HG02852 (cell line): ENCODE data around the gene AKAP8.
"Not testable (repeated sequence)": the region's sequence is repeated elsewhere in the genome, so short reads cannot be mapped to it uniquely, and the experiment has no call there.

Source experiments
- ATAC-seq: cut with Tn5 transposase; IDR thresholded peaks from one replicate; pipeline ENCODE4 v1.9.1; 2021; ENCODE audit warnings: mild to moderate bottlenecking, moderate library complexity; ENCODE audit not compliant: unreplicated experiment

AKAP8 gene

DNA sequence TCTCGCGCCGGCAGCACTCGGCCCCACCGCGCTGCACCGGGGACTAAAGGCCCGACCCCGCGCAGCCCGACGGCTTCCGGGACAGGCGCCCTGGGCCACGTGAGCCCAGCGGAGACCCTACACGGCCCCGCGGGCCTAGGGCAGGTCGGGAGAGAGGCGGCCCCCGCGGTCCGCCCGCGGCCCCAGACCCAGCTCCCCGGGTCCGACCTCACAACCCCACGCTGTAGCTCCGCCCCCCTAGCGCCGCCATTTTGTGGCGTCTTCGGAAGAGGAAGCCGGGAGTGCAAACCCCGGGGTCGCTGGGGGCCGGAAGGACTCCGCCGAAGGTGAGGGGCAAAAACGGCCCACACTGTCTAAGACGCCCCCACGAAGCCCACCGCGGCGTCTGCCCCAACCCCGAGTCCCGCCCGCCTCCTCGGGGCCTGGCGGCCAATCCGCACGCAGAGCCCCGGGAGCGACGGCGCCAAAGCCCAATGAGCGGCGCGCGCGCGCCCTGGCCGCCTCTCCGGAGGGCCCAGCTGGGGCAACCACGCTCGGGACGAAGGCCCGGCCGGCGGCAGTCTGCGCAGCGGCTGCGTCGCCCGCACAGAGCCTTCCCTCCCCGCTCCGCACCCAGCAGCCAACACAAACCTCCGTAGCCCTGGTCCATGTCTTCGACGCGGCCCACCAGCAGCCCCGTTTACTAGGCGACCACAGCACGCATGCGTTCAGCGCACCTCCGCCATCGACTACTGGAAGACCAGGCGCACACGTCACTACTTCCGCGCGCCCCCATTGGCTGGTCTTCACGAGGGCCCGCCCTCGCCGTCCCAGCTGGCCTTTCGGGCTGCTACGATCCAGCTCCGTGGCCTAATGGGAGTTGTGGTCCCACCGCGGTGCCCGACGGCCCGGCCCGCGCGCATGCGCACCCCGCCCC is at the start of gene AKAP8:
Gene AKAP8 (minus strand): TSS at position 705 of the 916 bp plus-strand sequence. CDS start 56 bp downstream, at position 649.
- ATAC-seq, result peak; percentile 86

DNA sequence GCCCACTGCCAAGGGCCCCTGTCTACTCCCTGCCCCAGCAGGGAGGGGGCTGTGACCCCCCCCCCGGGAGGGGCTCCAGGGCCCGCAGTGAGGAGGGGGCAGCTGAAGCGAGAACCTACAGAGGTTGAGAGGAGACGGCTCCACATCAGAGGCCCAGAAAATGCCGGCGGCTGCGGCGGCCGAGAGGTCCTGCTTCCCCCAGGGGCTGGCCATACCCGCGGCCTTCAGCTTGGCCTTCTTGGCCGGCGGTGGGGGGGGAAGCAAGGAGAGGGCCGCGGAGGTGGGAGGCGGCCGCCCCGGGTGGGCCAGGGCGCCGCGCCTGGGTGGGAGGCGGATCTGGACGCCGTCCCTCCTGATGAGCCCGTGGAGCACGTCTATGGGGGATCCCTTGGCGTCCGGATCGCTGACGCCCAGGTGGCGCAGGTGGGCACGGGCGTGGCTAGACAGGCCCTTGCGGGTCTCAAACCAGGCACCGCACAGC is 48.4 kb upstream of the AKAP8 start:
- no peak for ATAC-seq

DNA sequence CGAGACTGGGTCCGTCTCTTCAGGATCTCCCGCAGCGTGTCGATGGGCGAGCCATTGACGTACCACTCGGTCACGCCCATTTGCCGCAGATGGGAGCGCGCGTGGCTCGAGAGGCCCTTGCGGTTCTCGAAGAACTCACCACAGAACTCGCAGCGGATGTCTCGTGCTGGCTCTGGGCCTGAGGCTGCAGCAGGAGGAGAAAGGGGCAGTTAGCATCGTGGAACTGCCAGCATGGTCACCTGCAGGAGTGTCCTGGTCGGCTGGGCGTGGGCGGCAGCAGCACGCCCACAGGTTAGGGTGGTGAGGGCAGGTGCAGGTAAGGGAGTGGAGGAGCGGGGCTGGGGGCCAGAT is 47.7 kb upstream of the AKAP8 start:
- ATAC-seq, result no peak

DNA sequence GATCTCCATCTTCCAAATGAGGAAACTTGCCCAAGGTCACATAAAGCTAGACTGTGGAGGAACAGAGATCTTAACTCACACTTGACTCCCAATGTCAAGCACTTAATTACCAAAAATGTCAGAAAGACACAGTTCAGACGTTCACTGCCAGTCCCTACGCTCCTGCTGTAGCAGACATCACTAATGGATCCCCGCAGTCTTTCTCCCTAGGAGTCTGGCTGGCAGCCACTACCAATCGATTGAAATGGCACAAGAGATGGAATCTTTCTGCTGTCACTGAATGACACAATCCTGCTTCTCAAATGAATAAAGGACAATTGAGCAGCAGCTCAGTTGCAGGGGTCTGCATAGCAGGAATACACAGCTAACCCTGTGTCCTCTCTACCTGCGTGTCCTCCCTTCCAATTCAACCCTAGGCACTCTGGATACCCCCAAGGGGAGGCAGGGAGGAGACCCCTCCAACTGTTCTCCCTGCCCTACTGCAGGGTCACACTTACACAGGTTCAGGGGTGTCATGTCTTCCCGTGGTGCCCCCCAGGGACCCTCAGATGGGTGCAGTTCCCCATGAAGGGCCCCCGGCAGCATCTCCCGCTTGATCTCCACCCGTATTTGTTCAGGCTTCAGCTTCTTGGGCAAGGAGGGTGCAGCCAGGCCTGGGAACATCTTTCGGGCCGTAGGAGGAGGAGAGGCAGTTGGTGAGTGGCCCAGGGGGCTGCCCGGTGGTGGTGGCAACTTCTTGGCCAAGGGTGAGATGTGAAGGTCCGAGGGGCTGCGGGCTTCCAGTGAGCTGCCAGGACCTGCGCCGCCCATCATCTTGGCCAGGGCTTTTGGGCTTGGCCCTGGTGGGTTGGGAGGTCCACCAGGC is 47.1 kb upstream of the AKAP8 start:
- ATAC-seq, result no peak

DNA sequence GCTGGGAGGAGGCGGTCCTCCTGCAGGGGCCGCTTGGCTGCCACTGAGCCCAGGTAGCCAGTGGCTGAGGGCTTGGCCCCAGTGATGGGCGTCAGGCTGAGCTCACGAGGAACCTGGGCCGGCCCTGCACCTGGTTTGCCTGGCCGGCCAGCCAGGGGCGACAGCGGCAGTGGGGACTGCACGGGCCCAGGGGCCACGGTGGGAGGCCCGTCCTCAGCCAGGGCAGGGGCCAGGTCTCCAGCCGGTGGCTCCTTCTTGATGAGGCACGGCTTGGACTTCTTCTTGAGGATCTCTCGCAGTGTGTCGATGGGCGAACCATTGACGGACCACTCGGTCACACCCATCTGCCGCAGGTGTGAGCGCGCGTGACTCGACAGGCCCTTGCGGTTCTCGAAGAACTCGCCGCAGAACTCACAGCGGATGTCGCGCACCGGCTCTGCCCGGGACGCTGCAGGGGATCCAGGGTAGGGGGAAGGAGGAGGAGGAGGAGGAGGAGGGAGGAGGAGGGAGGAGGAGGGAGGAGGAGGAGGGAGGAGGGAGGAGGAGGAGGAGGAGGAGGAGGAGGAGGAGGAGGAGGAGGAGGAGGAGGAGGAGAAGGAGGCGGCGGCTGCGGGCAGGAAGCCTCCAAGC is 45.8 kb upstream of the AKAP8 start:
- ATAC-seq, result no peak

DNA sequence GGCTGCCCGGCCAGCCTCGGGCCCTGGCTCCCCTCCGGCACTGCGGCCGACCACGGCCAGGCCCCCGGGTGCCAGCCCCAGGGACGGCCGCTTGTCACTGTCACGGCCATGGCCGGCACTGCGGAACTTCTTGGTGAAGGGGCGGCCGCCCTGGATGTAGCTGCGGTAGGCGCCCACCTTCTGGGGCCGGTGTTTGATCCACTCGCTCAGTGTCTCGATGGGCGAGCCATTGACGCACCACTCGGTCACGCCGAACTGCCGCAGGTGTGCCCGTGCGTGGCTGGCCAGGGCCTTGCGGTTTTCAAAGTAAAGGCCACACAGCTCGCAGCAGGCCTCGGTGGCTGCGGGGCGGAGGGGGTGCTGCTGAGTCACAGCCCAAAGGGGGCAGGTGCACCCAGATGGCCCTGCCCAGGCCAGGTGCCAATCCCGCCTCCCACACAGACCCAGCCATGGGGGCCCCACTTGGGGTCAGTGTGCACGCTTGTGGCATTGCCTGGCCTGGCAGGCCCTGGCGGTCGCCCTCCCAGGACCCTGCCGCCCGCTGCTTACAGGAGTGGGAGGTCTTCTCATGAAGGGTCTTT is 45.2 kb upstream of the AKAP8 start:
- ATAC-seq, result no peak

DNA sequence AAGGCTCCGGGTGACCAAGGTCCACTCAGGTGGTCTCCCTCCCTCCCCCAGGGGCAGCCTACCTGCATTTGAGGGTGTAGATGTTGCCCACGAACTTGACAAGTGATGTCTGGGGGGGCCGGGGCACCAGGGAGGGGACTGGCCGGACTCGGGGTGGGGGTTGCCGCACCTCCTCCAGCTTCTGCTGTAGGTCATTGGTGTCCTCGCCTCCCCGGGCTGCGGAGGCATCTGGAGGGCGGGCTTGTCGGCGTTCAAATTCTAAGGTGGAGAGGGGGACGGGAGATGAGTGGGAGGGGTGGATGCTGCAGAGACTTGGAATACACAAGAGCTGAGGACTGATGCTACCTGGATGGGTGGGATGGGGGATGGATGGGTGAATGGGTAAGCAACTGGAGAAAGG is 44.5 kb upstream of the AKAP8 start:
- ATAC-seq, result no peak

DNA sequence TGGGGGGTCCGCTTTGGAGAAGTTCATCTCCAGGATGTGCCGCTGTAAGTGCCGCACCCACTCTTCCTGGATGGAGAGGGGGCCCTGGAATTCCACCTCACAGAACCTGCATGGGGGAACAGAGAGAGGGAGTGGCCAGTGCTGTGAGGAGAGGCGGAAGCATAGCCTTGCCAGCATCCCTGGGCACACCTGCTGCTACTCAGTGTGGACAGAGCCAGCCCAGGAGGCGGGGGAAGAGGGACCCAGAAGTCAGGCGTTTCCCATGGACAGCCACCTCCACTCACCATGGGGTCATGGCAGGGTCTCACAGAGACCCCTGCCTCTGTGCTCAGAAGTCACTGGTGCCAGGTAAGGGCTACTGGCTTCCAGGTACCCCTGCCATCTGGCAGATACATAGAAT is 43.5 kb upstream of the AKAP8 start:
- ATAC-seq, result no peak

DNA sequence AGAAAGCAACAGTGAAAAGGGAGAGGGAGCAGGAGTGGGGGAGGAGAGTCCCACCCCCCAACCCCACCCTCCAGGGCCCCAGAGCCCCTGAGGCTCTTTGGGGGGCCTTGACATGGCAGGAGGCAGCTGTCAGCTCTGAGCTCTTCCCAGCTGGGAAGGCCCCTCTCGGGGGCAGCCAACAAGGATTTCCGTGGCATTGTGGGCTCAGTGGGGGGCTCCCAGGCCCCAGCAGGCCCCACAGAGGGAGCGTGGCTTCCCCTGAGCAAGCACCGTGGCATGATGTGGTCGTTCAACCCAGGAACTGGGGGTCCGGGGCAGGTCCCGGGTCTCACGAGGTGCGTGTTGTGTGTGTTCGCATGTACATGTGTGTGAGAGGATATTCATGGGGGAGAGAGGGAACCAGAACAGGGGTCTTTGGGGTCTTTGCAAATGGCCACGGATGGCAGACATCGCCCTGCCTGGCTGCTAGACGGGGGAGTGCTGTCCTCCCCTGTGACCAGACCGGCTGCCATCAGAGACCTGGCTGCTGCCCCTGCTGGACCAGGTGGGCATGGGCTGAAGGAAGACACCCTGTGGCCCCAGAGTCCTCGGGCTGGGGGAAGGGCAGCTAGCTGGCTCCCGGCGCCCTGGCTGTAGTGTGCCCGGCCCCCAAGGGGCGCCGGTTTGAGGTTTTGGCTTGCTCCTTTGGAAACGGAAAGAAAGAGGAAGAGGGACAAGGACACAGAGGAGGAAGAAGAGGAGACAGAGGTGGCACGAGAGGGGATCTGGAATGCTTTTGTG is 42.9 kb upstream of the AKAP8 start:
- ATAC-seq, result no peak

DNA sequence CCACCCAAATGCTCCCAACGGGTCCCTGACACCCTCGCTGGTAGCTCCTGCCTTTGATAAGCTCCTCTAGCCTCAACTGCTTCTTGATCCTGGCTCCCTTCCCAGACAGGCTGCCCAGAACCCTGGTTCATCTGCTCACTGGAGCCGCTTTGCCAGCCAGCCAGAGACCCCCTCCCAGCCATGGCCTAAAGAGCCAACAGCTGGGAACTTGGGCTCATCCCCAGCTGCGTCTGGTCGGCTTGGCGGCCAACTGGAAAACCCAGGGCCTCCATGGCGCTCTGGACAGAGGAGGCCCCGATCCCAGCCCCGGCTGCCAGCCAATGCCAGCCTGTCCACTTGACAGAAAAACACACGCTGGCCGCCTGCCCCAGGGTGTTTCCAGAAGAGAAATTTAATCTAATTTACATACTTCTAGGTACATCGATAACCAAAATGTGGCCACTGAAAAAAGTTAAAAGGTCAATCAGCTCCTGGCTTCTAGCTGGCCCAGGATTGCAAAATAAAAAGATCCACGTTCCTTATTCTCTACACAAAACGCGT is 42.2 kb upstream of the AKAP8 start:
- no peak for ATAC-seq

DNA sequence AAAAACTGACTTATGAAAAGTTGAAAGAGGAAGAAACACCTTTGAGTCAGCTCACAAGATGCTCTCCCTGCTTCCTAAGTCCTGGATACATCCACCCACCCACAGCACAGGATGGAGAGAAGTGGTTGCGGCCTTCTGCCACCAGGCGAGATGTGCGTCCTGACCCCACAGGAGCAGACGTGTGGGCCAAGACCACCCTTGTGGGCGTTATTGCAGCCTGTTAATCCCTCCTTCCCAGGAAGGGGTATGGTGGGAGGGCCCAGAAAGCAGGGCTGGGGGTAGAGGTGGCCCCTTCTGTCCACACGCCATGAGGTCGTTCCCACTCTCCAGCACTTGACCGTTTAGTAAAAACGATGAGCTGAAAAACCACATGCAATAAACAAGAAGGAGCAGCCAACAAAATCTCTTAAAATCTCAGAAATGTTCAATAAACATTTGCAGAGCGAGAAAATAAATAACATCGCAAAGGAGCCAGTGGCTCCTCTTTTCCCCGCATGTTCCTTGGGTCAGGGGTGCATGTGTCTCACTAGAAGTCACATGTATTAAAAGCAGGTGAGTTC is 41.6 kb upstream of the AKAP8 start:
- no peak for ATAC-seq

DNA sequence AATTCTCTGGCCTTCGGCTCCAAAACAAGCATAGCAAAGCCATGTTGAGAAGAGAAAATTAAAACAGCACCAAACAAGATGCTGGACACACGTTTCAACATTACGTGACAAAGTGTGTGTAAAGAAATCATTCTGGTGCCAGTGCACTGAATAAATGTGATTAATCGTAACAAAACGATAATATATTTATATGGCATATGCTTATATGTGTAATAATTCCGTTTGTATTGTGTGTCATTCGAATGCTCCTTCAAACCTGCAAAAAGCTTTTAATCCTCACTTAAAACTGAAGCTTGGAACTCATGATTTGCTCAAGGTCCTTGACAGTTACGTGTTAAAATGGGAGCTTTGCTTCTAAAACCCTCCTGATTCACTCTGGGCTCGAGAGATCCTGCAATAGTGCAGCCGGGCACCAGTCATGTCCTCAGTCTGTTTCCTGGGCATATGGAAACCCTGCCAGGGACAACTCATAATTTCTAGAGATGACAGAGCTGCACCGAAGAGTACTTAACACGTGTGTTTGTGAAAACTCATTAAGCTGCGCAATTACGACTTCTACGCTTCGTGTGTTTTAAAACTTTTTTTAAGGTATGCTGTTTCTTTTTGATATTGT is 39.9 kb upstream of the AKAP8 start:
- ATAC-seq, result no peak

DNA sequence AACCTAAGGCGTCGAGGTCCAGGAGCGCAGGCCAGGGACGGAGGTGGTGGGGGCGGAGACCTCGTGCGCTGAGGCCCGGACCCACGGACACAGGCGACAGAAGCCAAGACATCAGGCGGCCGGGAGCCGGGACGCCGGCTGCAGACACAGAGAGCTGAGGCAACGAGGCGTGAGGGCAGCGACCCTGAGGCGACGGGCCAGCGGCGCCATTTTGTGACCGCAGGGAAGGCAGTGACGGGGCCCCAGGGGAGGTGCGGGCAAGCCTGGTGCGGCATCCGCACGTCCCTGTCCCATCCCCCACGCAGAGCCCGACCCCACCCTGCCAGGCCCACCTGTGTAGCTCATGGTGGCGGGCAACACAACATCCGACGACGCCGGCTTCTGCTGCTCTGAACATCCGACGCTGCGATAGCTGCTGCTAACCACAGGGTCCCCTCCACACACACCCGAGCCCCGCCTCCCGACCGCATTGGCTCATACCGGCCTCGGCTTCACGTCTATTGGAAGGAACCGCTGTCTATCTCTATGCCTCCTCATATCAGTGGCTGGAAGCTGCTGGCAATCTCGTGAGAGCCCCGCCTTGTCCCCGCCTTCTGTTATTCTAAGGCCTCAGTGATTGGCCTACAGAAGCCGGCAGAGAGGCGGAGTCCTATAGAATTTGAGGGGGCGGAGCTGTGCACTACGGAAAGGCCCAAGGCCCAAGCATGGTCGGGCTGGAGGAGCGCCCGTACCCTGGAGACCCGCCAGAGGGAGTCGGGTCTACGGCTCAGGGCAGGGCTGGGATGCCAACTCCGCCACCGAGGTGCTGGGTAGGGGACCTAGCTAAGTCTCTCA is 39.2 kb upstream of the AKAP8 start, which contains the start of gene AKAP8L:
Gene AKAP8L (minus strand): TSS at position 410 of the 834 bp plus-strand sequence. CDS start 65 bp downstream, at position 345.
- peak; percentile 92 for ATAC-seq

DNA sequence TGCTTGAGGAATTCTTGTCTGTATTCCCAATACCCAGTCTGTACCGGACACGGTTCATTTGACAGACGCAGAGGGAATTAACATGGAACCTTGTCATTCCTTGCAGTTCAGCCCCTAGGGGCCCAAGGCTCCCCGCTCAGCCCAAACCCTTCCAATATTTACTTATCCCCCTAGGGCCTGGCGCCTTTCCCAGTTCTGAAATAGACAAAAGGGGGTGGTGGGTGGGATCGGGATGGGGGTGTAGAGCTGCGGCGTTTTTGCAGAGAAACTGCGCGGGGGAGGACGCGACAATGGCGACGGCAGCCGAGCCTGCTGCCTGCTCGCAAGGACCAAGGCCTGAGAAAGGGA is 38.6 kb upstream of the AKAP8 start:
- no peak for ATAC-seq

DNA sequence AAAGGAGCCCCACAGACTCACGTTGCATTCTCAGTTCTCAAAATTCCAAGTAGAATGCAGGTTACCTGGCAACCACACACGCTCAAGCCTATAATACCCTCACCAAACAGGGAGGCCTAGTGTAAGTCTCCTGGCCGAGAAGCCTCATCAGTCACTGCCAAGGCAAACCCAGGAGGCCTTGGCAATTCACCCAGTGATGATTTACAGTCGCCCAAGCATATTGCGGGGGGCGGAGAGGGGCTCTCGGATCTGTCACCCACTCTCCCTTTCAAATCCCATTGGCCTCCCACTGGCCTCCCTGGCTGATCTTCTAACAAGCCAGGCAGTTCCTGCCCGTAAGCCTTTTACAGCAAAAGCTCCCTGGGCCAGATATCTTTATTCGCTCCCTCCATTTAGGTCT is 38.1 kb upstream of the AKAP8 start:
- ATAC-seq, result no peak

DNA sequence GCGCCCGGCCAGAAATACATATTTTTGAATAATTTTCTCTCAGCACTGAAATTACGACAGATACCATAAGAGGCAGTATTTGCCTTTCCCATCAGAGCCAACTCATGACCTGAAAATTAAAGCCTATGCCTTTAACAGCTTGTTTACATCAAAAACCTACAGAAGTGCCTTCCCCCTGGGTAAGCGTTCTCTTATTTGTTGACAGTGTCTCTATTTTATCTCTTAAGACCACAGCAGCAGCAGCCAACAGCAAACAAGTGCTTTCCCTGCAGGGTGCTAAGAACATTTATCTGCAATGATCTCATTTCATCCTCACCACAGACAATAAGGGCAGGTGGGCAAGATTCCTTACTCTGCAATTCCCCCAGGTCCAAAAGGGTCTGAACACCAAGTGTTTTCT is 33.2 kb upstream of the AKAP8 start:
- ATAC-seq, result no peak

DNA sequence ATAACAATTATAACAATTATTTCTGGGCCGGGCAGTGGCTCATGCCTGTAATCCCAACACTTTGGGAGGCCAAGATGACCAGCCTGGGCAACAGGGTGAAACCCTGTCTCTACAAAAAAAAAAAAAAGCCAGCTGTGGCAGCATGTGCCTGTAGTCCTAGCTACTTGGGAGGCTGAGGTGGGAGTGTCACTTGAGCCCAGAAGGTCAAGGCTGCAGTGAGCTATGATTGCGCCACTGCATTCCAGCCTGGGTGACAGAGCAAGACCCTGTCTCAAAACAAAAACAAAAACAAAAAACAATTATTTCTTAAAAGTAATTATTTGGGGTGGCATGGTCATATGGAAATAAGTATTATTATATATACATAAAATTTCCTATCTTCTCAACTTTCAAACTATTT is 31.8 kb upstream of the AKAP8 start:
- ATAC-seq, result not testable (repeated sequence)

DNA sequence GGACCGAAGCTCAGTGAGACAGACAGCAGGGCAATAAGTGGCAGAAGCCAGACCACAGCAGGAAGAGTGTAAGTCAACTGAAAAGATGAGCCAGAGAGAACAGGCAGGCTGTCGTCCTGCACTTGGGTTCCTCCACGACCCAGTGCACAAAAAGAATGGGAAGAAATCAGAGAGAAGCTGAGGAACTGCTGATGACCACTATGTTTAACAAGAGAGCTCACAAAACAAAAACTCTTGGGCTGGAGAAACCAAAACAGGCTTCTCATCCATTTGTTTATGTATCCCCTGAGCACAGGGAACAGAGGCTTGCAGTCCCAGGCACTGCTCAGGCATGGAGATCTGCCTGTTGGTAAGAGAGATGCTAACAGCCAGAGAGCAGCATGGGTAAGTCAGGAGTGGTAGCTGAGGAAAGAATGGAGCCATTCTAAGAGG is 25.2 kb upstream of the AKAP8 start:
- no peak for ATAC-seq
